HG03457 (cell line): Measurements from ENCODE around the gene ZNF286A.
"Not testable (repeated sequence)": the region's sequence is repeated elsewhere in the genome, so short reads cannot be mapped to it uniquely, and the experiment has no call there.

Experiments used
- ATAC-seq: cut with Tn5 transposase; IDR thresholded peaks from one replicate; pipeline ENCODE4 v1.9.1; 2021; ENCODE audit warnings: moderate number of reproducible peaks; ENCODE audit not compliant: unreplicated experiment

The ZNF286A gene

GRCh38 chr17:15768865-15769533, 69.4 kb downstream of the ZNF286A start:
- ATAC-seq = not testable (repeated sequence)
